ENCODE measurements around the gene GRID1.

The GRID1 gene

DNA sequence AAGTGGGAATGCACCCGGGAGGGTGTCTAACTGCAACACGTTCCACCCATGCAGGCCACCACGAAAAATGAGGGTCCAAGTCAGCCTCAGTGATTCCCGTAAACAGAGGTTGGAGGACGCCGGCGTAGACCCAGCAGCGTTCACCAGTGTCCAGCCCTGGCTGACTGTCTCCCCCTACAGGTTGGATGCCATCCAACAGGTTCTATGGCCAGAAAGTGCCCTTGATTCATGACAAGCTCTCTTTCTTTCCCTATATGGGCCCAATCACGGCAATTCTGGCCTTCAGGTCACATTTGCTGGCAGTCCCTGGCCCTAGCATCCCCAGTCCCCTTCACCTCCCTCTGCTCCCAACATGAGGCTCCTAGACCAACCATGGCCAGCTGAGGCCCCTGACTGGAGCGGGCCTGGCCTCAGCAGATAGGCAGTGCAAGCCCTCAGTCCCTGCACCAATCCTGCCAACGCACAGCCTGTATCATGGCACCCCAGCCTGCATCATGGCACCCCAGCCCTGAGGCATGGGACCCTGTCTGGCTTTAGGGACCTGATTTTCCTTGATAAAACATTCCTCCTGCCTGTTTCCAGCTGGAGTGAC lies 227.4 kb downstream of the GRID1 start:
- no peak for DNase-seq (ENCODE audit: low read depth in 2 of 2)

DNA sequence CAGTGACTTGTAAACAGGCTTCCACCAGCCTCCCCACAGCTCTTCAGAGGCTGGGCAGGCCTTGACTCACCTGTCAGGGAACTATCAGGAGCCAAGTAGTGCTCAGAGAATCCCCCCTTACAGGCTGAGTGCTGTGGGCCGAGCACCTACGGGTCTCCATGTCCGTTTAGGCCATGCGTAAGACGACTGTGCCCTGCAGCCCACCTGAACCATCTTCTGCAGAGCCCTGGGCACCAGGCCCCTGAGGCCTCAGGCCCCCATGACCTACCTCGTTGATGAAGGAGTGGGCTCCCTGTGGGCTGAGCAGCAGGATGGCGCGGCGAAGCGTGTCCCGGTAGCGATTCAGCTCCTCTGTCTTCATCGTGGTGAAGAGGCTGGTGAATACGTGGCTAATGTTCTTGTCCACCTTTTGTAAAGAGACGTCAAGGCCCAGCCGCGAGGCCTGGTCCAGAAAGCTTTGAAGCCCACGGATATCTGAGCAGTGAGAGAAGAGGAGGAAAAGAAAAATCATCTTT lies 228.0 kb downstream of the GRID1 start:
- DNase-seq (ENCODE audit: low read depth in 2 of 2): no peak

DNA sequence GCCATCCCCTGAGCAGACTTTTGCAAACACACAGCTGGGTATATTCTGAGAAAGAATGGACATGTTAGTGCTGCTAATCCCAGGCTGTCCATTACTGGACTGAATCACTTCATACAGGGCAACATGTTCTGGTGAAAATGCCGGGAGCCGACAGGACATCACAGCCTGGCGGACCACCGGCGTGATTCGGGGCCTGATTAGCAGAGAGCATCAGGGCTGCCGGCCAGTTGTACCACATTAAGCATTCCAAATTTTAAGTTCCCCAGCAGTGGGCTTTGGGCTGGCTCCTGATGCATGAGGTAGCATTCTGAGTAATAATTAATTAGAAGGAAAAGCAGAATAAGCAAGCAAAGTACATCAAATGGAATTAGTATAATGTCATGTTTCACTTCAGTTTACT lies 229.0 kb downstream of the GRID1 start:
- DNase-seq (ENCODE audit: low read depth in 2 of 2): no peak

DNA sequence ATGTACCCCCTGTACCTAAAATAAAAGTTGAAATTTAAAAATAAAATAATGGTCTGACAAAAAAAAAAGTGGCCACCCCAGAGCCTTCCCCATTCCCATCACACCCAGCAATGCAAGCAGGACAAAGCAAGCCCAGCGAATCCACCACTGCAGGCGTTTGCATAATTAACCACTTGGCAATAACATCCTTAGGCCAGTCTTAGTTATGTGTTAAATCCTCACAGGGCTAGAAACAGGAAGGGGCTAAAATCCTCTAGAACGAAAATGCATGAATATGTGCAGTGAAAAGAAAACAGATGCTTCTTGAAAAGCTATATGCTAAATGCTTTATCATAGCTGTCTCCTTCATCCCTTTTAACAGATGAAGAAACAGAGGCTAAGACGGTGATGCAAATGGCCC lies 229.7 kb downstream of the GRID1 start:
- no peak for DNase-seq (ENCODE audit: low read depth in 2 of 2)

DNA sequence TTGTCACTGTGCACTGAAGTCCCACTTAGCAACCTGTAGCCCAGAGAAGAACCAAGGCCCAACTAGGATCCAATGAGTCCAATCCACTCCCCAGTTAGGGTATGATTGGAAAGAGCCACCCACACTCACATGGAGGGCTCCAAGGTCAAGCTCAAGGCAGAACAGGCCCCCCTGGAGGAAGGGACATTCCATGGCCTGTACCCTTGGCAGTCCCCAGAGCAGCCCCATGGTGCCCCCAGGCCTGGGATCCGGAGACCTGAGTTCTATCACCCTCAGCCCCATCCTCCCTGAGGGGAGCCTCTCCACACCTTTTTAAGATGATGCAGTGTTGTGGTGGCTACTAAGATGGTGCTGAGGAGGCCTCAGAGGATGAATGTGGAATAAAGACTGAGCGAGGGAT lies 231.4 kb downstream of the GRID1 start:
- no peak for DNase-seq (ENCODE audit: low read depth in 2 of 2)

DNA sequence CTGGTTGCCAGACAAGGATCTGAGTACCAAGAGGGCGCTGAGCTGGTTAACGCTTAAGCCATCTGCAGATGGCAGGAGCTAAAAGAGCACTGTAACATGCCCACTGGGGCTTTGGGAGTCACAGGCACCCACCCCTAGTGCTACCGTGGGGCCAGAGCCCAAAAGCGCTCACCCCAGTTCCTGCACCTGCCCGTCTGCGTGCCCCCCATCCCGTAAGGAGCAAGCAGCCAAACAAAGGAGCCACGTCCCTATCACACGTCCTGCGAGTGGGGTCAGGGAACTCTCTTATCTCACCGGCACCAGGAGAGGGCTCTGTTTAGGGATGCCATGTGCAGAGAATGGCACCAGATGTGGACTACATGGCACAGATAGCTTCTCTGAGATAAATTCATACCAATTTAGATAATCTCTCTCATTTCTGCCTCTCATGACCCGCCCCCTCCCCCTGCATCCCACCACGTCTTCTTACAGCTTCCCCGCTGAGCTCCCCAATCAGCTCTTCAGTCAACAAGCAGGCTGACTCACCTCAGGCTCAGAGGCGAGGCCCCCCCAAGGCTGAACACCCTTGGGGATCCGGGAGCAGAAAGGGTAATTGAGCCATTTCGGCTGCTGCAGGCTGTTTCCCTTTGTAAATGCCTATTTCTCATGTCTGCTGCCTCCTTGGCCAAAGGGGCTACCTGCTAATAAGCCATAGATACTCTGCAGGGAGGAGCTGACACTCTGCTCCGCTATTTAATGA lies 235.7 kb downstream of the GRID1 start:
- no peak for DNase-seq (ENCODE audit: low read depth in 2 of 2)

DNA sequence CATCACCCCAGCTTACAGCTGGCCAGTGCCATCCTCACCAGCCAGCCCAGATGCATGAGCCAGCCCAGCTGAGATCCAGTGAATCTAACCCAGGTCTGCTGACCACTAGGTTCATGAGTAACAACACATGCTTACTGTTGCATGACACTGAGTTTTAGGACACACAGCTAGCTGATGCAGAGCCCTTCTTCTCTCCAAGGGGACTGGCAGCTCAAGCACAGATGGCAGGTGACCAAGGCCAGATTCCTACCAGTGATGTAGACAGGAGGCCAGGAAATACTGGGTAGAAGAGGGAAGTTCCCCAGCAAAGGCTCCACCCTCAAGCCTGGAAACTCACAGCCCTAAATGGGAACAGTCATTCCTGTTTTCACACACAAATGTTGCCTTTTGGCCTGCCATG lies 236.6 kb downstream of the GRID1 start:
- DNase-seq (ENCODE audit: low read depth in 2 of 2): no peak

DNA sequence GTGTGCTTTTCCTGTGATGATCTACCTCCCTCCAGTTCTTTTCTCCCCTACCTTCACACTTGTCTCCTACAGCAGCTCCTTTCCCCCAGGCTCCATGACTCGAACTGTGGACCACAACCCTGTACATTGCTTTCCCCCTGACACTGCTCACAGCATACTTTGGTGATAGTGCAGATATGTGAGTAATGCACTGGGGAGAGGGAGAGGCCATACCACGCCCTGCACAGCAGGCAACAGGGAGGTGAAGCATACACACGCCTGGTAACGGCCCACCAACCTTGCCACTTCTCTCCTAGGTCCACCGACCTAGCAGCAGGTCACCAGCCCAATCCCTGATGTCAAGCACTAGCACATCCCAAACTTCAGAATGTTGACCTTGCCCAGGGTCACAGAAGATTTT lies 238.2 kb downstream of the GRID1 start:
- DNase-seq (ENCODE audit: low read depth in 2 of 2): no peak

DNA sequence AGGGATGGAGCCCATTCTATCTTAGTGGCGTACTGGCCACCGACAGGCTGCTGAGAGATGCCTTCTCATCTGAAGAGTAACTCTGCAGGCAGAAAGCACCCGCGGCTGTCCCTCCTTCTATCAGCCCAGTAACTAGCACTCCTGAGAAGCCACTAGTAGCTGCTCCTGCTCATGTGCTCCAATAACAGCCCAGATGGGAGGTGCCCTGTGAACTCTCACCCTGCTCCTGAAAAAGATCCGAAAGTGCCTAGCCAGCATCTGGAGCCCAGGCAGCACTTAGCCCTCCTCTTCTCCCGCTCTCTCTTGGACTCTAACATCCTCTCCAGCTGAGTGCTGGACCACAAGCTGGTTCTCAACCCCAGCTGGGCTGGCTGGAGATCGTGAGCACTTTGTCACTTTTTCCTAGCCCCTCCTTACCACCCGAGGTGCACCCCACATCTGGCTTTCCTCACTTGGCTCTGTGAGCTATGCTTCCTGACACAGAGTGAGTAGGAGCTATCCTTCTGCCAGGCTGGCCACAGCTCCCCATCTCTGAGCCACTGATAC lies 239.2 kb downstream of the GRID1 start:
- DNase-seq (ENCODE audit: low read depth in 2 of 2): no peak

DNA sequence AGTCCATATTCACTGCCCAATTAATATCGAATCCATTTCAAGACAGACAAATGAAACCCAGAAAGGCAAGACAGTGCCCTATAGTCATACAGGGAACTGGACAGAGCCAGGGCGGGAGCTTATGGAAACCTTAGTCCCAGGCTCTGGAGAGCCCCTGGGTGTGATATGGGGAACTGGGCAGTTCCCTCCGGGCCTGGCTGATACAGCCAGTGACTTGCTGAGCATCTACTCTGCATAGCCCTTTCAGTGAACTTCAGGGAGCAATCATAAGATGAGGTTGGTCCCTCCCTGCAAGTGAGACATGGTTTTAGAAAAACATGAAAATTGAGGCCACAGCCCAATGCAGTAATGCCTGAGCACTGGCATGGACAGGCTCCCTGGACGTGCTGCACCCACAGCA lies 241.9 kb downstream of the GRID1 start:
- no peak for DNase-seq (ENCODE audit: low read depth in 2 of 2)

DNA sequence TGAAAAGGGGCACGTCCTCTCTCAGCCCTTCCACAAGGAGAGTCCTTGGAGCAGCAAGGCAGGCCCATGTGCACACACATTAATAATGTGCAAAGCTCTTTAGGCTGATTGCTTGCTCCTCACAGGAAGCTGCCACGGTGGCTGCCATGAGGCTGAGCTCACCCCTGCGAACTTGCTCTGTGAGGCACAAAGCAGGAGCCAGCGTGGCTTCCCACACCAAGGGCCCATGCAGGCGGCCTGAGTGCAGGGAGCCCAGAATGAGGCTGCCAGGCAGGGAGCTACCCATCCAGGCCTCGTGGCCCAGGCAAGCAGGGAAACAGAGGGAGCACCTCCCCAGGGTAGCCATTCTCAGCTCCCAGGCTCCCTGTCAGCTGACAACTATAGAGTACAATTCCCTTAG lies 242.9 kb downstream of the GRID1 start:
- DNase-seq (ENCODE audit: low read depth in 2 of 2): no peak

DNA sequence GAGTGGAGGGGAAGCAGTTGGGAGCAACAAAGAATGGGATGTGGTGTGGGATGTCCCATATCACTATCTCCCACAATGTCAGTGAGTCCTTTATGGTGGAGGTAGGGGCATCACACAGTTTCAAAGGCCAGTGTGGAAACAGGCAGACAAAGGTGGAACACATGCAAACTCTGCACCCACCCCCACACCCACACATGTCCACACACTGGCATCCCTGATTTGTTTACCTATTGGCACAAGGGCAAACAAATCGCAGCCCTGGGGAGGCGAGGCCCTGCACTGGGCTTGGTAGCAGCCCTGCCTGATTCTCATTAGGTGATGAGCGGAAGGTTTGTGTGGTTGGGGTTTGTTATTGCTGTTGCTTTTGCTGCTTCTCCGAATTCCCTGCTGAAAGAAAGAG lies 243.3 kb downstream of the GRID1 start:
- no peak for DNase-seq (ENCODE audit: low read depth in 2 of 2)

DNA sequence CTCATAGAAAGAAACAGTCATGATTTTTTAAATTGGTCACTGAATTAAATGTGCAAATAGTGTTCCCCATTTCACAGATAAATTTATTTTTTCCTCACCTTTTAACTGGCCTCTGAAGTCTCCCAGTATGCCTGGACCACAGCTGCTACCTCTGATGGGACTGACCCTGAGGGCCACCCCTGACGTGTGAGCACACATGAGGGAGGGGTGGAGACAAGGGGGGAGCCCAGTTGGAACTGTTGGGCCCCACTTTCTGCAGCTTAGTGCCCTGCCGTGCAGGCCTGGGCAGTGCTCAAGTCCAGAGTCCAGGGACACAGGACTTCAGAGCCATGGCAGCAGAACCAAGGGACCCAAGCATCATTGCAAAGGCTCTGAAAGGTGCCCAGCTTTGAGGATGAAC lies 243.9 kb downstream of the GRID1 start:
- no peak for DNase-seq (ENCODE audit: low read depth in 2 of 2)

DNA sequence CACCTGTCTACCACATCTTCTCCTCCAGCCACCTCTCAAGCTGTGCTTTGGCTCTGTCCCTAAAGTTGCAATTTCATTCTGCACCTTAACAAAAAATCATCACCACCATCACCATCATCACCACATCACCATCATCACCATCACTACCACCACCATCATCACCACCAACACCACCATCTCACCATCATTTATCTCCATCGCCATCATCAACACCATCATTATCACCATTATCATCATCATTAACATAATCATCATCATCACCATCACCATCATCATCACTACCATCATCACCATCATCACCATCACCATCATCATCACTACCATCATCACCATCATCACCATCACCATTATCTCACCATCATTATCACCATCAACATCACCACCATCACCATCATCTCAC lies 245.4 kb downstream of the GRID1 start:
- no peak for DNase-seq (ENCODE audit: low read depth in 2 of 2)

DNA sequence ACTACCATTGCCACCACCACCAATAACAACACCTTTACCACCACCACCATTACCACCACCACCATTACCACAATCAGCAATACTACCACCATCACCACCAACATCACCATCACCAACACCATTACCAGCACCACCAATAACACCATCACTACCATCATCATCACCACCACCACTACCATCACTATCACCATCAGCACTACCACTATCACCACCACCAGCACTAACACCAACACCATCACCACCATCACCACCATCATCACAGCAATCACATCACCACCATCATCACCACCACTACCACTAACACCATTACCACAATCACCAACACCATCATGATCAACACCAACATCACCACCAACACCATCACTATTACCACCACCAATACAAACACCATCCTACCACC lies 249.5 kb downstream of the GRID1 start:
- DNase-seq (ENCODE audit: low read depth in 2 of 2): no peak

DNA sequence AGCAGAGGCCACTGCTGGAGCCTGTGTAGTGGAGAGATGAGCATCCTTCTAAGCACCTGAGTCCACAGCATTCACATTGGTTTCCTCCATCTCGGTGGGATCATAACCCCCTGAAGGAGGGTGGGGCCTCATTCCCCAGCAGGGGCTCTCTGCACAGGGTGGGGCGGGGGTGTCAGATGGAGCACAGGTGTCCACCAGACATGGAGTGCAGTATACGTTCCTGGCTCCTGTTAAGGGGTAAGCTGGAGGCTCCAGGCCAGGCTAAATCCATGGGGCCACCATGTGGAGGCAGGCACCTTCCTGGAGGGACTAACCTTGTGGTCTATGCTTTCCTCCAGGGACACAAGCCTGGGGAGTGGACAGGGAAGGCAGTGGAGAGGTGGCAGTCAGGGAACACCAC lies 252.6 kb downstream of the GRID1 start:
- no peak for DNase-seq (ENCODE audit: low read depth in 2 of 2)

DNA sequence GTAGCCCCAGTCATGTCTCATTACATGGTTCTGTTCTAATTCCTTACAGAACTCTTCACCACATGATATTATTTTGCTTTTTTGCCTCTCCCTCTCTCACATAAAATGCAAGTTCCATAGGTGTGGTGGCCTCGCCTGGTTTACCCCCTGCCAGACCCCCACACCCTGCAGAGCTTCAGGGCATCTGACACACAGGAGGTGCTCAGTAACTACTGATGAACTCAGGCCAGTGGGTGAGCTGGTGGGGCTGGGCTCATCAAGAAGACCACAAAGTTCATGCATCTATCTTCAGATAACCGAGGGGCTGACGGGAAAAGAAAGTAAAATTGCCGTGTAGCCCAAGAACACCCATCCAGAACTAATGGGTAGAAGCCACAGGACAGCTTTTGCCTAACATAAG lies 253.1 kb downstream of the GRID1 start:
- no peak for DNase-seq (ENCODE audit: low read depth in 2 of 2)

DNA sequence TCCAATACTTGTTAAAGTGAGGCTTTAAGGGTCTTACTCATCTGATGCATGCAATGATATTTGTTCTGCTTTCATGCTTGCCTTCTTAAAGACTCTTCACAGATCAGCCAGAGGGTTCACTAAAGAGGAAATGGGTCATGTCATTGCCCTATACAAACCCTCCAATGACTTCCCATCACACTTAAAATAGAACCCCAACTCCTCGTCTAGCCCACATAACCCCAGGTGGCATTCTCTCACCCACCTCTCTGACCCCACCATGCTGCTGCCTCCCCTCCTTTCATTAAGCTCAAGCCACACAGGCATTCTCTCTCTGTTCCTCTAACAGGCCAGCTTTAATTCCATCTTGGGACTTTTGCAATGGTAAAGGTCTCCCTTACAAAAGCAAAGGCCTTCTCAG lies 253.6 kb downstream of the GRID1 start:
- no peak for DNase-seq (ENCODE audit: low read depth in 2 of 2)

DNA sequence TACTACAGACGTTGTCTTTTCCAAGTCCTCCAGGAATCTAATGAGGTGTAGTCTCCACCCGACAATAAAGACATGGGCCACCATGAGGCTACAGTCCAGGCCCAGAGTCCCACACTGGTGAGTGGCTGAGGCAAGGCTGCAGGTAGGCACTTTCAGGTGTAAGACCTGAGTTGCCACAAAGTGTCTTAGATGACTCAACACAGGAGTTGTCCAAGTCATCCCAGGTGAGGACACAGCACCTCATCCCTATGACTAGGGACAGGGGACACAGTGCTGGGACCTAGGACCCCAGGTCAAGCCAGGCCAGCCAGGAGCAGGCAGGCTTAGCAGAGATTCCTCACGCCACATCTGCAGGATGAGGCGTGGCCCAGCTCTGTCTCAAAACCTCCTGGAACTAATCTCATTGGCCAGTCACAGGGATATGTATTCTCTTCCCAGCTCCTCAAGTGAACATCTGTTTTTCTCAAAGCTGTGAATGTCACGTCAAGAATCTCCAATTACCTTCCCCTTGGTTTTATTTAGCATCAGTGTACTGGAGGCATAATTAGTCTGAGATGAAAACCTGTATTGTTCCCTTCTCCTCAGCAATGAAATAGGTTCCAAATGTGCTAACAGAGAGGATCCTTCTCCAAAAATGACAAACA lies 254.6 kb downstream of the GRID1 start:
- no peak for DNase-seq (ENCODE audit: low read depth in 2 of 2)

DNA sequence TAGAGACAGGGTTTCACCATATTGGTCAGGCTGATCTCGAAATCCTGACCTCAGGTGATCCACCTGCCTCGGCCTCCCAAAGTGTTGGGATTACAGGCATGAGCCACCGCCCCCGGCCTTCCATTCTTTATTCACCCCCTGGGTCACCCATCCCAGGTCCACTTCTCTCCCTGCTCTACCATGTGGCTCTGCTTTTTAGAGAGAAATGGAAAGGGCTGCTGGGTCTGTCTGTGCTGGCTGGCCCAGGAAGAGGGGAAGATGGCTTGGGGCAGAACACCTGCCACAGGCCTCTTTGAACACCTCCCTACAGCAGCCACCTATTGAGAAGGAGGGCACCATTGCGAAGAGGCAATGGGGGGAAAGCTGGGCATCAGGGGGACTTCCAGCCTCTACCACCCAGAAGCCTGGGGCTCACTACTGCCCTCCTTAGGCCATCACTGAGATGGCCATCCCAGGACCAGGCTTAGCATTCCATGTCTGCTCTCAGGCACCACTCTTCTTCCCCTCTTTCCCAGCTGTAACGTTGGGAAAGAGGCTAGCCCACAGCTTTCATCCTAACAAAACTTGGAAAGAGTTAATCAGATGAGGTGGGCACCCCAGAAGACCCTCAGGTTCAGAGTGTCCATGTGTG lies 256.3 kb downstream of the GRID1 start:
- DNase-seq (ENCODE audit: low read depth in 2 of 2): no peak

DNA sequence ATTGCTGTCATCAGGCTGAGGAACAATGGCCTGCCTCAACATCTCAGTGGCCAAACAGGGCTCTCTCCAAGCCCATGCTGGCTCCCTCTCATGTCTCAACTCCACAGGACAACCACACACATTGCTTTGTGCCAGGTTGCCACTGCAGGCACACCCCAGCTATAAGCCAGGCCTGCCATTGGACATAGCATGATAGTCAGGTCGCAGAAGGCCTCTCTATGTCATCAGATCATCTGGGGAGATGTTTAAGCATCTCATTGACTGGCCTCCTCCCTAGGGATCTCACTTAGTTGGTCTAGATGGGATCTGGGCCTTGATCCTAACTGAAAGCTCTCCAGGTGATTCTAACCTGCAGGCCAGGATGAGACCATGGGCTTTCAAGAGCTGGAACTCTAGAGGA lies 257.2 kb downstream of the GRID1 start:
- DNase-seq (ENCODE audit: low read depth in 2 of 2): no peak

DNA sequence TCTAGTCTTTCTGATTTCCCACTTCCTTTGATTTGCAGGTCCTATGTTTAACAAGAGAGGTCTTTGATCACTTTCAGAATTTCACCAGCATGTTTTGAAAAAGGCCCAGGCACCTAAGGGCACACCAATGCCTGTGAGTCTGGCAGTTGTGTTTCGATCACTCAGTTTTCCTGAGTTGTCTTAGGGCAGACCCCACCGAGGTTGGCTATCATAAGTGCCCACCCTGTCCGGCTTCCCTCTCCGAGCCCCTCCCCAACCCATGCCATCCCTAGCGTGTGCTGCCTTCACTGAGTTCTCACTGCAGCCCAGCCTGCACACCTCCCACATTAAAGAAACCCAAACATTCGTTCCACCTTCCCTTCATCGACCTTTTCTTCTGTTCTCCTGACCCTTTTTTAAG lies 257.9 kb downstream of the GRID1 start:
- DNase-seq (ENCODE audit: low read depth in 2 of 2): no peak

Data from activated CD8-positive, alpha-beta memory T cell treated with anti-CD3 and anti-CD28 coated beads for 4 hours (primary cell).